ENCODE data around the gene CNTNAP2. TPM values are rescaled to one million over a fixed set of nuclear protein-coding genes. Genes with fewer than 3 reads are reported as not detected.

Gene CNTNAP2
- total and polyA plus RNA-seq, 8 donors = 0.09 to 1.1 (median 0.38) TPM

DNA sequence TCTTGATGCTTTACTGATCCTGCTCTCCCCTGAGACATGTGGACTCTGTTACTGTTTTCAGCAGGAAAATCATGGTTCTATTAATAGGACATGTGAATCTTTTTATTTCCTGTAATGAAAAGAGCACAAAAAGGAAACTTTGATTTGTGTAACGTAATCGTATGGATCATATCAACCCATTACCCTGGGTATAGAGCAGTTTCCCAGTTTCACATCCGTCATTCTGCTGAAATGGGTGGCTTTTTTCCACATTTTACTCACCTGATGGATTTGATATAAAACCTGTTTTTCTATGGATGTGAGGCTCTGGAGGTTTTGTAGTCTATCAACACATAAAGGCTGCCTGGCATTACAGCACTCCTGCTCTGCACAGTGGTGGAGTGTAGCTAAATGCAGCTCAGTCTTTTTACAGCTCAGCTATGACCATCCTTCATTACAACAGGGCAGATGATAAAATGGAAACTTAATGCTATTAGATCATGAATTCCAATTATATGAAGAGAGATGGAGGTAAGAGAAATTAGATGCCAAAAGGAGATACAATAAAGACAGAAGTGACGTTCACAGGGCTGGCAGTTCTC, 1987.6 kb downstream of the CNTNAP2 start:
- H3K27me3 ChIP-seq = peaks cover 0 to 4% (median 0%) of the 10 kb centered on the region in 4 donors
- ATAC-seq (no peak), FAIRE-seq (no peak), DNase-seq (no peak)
- no peak overlapping the region for H3K4me3 ChIP-seq
- no peaks in the 10 kb centered on the region for H3K36me3 ChIP-seq
- 76 to 84% methylated on average over 4 of the region's 4 CpGs for WGBS, 2 donors
- intact Hi-C loops (cut with DNase I) = no loop called here
- no peak overlapping the region for H3K27ac ChIP-seq
- no peak for TF ChIP-seq CTCF (IDR thresholded peaks at IDR 0.05)
- no peaks in the 10 kb centered on the region for H3K4me1 ChIP-seq
- no peaks in the 10 kb centered on the region for H3K9me3 ChIP-seq

DNA sequence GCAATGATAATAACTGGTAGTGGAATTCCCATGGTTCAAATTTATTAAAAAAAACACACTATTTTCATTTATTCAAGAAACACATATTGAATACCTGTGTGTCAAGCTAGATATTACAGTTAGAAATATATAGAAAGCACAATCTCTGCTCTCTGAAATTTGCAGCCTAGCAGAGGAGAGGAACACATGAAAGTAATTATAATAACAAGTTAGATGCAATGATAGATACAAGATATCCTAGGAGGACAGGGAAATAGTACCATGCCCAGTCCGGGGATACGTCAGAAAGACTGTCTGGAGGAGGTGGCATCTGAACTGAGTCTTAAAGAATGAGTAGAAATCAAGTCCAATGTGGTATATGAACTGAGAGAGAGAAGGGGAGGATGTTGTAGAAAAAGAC, 1988.3 kb downstream of the CNTNAP2 start:
- Histone ChIP-seq H3K27me3 (peaks cover 0 to 4% (median 0%) of the 10 kb centered on the region in 4 donors), H3K36me3 (no peaks in the 10 kb centered on the region), H3K4me1 (no peaks in the 10 kb centered on the region), H3K9me3 (no peaks in the 10 kb centered on the region), H3K4me3 (no peak overlapping the region), H3K27ac (no peak overlapping the region)
- WGBS, 2 donors = 87 to 93% methylated on average over 2 of the region's 2 CpGs
- no peak for TF ChIP-seq CTCF (IDR thresholded peaks at IDR 0.05)
- FAIRE-seq = no peak
- ATAC-seq = no peak
- no peak for DNase-seq
- intact Hi-C loops (cut with DNase I) = no loop called here

- Histone ChIP-seq H3K27ac (no peak overlapping the region), H3K9me3 (no peaks in the 10 kb centered on the region), H3K27me3 (peaks cover 0 to 4% (median 0%) of the 10 kb centered on the region in 4 donors), H3K36me3 (no peaks in the 10 kb centered on the region), H3K4me3 (no peak overlapping the region), H3K4me1 (no peaks in the 10 kb centered on the region)
- WGBS, 2 donors = 85 to 100% methylated on average over 1 of the region's 1 CpG
- ATAC-seq (no peak), DNase-seq (no peak), FAIRE-seq (no peak)
- intact Hi-C loops (cut with DNase I) = no loop called here
- TF ChIP-seq CTCF (IDR thresholded peaks at IDR 0.05) = no peak
These were observed 1989.3 kb downstream of the CNTNAP2 start for GRCh38 chr7:148105853-148106252.

DNA sequence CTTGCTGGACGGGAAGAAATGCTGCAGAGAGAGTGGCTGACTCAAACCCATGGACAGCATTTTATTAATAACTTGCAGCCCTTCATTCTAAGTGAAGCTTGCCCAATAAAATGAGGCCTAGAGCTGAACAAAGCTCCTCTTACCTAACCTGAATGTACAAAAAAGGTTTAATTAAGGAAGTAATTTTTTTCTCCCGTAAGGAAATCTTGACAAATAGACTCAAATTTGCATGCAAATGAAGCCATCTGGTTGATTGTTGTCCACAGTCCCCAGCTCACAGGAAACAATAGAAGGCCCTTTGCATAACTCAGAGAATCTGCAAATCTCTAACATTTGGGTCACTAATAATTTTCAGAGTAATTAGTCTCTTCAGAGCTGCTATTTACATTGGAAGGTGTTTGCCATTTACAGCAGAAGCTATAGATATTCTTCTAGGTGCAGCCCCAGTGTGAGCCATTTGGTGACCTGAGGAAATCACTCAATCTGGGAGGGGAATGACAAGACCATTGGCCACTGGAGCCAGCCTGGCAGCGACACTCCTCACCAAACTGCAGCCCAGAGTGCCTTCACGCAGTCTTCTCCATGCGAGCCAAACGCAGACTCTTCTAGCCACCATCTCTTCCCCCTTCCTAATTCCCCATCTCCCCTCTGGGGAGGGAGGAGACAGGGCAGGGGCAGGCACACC, 1991.0 kb downstream of the CNTNAP2 start:
- DNase-seq (no peak), FAIRE-seq (no peak), ATAC-seq (no peak)
- intact Hi-C loops (cut with DNase I) = no loop called here
- Histone ChIP-seq H3K4me1 (no peaks in the 10 kb centered on the region), H3K27ac (no peak overlapping the region), H3K9me3 (no peaks in the 10 kb centered on the region), H3K4me3 (no peak overlapping the region), H3K36me3 (no peaks in the 10 kb centered on the region), H3K27me3 (peaks cover 0 to 4% (median 0%) of the 10 kb centered on the region in 4 donors)
- TF ChIP-seq CTCF (IDR thresholded peaks at IDR 0.05) = no peak
- WGBS, 2 donors = 85 to 86% methylated on average over 6 of the region's 6 CpGs

DNA sequence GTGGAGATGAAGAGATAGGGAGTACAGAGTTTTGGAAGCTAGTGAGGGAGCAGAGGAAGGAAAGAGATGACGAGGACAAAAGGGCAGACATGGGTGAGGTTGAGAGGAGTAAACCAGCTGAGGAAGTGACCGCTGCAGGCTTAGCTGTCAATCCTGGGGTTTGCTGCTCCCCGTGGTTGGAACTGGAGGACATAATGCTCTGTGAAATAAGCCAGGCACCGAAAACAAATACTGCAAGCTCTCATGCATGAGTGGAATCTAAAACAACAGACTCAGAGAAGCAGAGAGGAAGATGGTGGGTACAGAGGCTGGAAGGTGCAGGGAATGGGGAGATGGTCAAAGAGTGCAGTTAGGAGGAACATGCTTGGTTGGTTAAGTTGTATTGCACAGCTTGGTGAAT, 1991.8 kb downstream of the CNTNAP2 start:
- no peak for TF ChIP-seq CTCF (IDR thresholded peaks at IDR 0.05)
- intact Hi-C loops (cut with DNase I) = no loop called here

More for the DNA sequence above, 1991.8 kb downstream of the CNTNAP2 start:
- Histone ChIP-seq H3K4me1 (no peaks in the 10 kb centered on the region), H3K27ac (no peak overlapping the region), H3K36me3 (no peaks in the 10 kb centered on the region), H3K9me3 (no peaks in the 10 kb centered on the region), H3K27me3 (peaks cover 0 to 4% (median 0%) of the 10 kb centered on the region in 4 donors), H3K4me3 (no peak overlapping the region)
- ATAC-seq (no peak), DNase-seq (no peak), FAIRE-seq (no peak)
- WGBS, 2 donors = 65 to 76% methylated on average over 4 of the region's 4 CpGs
